Globus pallidus (tissue), 1 donor: ENCODE data around the gene WNT3.

ENCODE experiments used
- DNase-seq: peaks from one replicate; pipeline ENCODE4 v3.0.0-alpha.2; 2015; ENCODE audit warnings: low spot score

WNT3 gene

GRCh38 chr17:46730679-46731078 lies 87.8 kb downstream of the WNT3 start:
- DNase-seq = no peak

DNA sequence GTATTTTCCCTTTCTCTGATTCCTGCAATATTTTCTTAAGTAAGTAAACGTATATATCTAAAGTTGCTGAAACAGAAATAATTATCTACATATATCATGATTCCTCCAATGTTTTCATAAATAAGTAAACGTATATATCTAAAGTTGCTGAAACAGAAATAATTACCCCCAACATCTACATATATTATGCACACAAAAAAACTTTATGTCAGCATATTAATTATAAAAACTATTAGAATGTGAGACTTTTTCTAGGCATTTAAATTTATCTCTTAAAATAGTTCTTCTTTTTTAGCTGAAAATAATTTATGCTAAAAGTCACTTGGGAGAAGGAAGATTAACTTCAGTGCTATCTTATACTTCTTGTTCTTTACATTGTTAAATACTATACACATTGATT lies 88.5 kb downstream of the WNT3 start:
- DNase-seq = no peak

DNA sequence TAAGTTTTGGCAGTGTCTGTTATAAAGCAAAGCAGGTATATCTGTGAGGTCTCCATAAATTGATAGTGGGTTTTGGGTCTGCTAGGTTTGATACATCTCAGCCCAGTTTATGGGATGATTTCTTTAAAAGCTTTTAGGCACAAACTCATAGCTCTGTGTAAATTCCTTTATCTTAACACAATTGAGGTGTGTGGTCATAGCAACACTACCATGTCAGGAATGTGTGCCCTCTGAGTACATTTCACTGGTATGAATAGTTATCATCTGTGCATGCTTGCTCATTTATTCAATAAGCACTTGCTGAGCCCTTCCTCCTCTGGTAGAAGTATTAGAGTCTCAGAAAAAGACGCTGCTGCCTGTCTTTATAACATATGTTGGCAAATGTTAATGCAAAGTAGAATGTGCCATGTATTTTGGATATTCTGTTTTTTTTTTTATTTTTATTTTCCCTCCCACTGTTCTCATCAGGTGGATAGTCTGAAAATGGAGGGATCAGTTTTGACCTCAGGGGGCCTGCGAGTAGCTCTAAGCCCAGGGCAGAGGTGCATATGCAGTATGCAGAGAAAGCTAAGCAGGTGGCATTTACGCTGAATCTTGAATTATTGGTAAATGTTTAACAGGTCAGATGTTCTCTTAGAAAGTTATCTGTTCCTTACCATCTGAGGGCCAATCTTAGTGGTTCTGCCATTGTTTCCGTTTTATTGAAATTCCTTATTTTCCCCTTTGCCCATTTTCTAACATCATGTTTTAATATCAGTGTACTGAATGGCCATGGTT lies 90.7 kb downstream of the WNT3 start:
- DNase-seq = no peak

- DNase-seq = no peak
Observed at GRCh38 chr17:46726206-46726605, 92.3 kb downstream of the WNT3 start.

DNA sequence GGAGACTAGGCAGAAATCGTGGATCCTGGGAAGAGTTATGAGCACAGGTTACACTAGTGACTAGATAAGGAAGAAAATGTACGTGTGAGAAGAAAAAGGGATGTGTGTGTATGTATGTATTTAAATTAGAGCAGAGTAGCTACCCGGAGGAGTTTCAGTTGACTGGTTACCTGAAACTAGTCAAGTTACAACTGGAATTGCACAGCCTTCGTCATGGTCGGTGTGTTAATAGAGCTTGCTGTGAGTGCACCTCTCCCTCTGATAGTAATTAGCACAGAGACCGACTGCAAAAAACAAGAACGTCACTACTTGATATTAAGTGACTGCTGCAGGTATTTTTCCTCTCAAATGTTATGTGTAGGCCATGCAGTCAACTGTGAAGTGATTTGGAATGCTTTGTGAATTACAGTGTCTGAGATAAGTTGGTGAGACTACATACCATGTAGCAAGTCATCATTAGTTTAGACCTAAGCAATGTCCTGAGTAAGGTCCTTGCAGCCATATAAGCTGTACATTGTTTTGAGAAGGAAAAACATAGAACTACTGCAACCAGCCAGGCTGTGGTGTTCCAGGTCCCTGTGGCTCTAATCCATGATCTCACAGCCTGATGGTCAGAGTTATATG lies 95.7 kb downstream of the WNT3 start:
- DNase-seq = no peak

GRCh38 chr17:46720408-46720807 lies 98.1 kb downstream of the WNT3 start:
- DNase-seq = no peak

GRCh38 chr17:46719891-46720290 lies 98.6 kb downstream of the WNT3 start:
- DNase-seq = no peak

GRCh38 chr17:46717999-46718398 lies 100.5 kb downstream of the WNT3 start:
- DNase-seq = no peak
